Measurements from ENCODE around the gene ABCD2.
A peak's percentile ranks its signal among the peaks of the same experiment; 100 is the strongest.
"Not testable (repeated sequence)": the region's sequence is repeated elsewhere in the genome, so short reads cannot be mapped to it uniquely, and the experiment has no call there.

Gene ABCD2

GRCh38 chr12:39619660-39620433, at the start of gene ABCD2:
ABCD2 (minus strand) TSS chr12:39619803; CDS start chr12:39619615, 188 bp downstream.
- peak; percentile 45 to 57 for DNase-seq (ENCODE audit: low read depth in 2 of 2)

GRCh38 chr12:39660101-39660500, 40.5 kb upstream of the ABCD2 start:
- no peak for DNase-seq (ENCODE audit: low read depth in 2 of 2)

GRCh38 chr12:39647383-39647782, 27.8 kb upstream of the ABCD2 start:
- no peak for DNase-seq (ENCODE audit: low read depth in 2 of 2)

GRCh38 chr12:39646963-39647362, 27.4 kb upstream of the ABCD2 start:
- DNase-seq (ENCODE audit: low read depth in 2 of 2): no peak

GRCh38 chr12:39643052-39643451, 23.4 kb upstream of the ABCD2 start:
- DNase-seq (ENCODE audit: low read depth in 2 of 2): no peak

- DNase-seq (ENCODE audit: low read depth in 2 of 2): no peak
Observed at GRCh38 chr12:39638840-39639239, 19.2 kb upstream of the ABCD2 start.

GRCh38 chr12:39638178-39638577, 18.6 kb upstream of the ABCD2 start:
- no peak for DNase-seq (ENCODE audit: low read depth in 2 of 2)

GRCh38 chr12:39632670-39633069, 13.1 kb upstream of the ABCD2 start:
- DNase-seq (ENCODE audit: low read depth in 2 of 2): no peak

- no peak for DNase-seq (ENCODE audit: low read depth in 2 of 2)
Observed at GRCh38 chr12:39628836-39629235, 9.2 kb upstream of the ABCD2 start.

GRCh38 chr12:39627914-39628313, 8.3 kb upstream of the ABCD2 start:
- DNase-seq (ENCODE audit: low read depth in 2 of 2): no peak

- DNase-seq (ENCODE audit: low read depth in 2 of 2): no peak
Observed at GRCh38 chr12:39626033-39626814, 6.6 kb upstream of the ABCD2 start.

GRCh38 chr12:39623919-39624318, 4.3 kb upstream of the ABCD2 start:
- DNase-seq (ENCODE audit: low read depth in 2 of 2): no peak

GRCh38 chr12:39623160-39623559, 3.6 kb upstream of the ABCD2 start:
- not testable (repeated sequence) for DNase-seq (ENCODE audit: low read depth in 2 of 2)

GRCh38 chr12:39622306-39622705, 2.7 kb upstream of the ABCD2 start:
- DNase-seq (ENCODE audit: low read depth in 2 of 2): no peak

GRCh38 chr12:39621670-39622069, 2.1 kb upstream of the ABCD2 start:
- DNase-seq (ENCODE audit: low read depth in 2 of 2): no peak

GRCh38 chr12:39620659-39621658, 1.4 kb upstream of the ABCD2 start:
- peak in 1 of 2 experiments; percentile 40 for DNase-seq (ENCODE audit: low read depth in 2 of 2)

- no peak for DNase-seq (ENCODE audit: low read depth in 2 of 2)
Observed at GRCh38 chr12:39619316-39619659, 315 bp downstream of the ABCD2 start.

- DNase-seq (ENCODE audit: low read depth in 2 of 2): no peak
Observed at GRCh38 chr12:39618701-39619100, 902 bp downstream of the ABCD2 start.

- no peak for DNase-seq (ENCODE audit: low read depth in 2 of 2)
Observed at GRCh38 chr12:39617887-39618286, 1.7 kb downstream of the ABCD2 start.

GRCh38 chr12:39616666-39617065, 2.9 kb downstream of the ABCD2 start:
- no peak for DNase-seq (ENCODE audit: low read depth in 2 of 2)

- no peak for DNase-seq (ENCODE audit: low read depth in 2 of 2)
Observed at GRCh38 chr12:39616251-39616650, 3.4 kb downstream of the ABCD2 start.

GRCh38 chr12:39613525-39613924, 6.1 kb downstream of the ABCD2 start:
- DNase-seq (ENCODE audit: low read depth in 2 of 2): no peak

Measured in stimulated activated CD4-positive, alpha-beta T cell treated with anti-CD3 and anti-CD28 coated beads, Interleukin-12 subunit alpha, Interleukin-12 subunit beta, amount 100 ng/mL, for 24 hours (primary cell).